ENCODE results near the gene STS. TPM values are rescaled to one million over a fixed set of nuclear protein-coding genes. Genes with fewer than 3 reads are reported as not detected.

The STS gene, protein sequence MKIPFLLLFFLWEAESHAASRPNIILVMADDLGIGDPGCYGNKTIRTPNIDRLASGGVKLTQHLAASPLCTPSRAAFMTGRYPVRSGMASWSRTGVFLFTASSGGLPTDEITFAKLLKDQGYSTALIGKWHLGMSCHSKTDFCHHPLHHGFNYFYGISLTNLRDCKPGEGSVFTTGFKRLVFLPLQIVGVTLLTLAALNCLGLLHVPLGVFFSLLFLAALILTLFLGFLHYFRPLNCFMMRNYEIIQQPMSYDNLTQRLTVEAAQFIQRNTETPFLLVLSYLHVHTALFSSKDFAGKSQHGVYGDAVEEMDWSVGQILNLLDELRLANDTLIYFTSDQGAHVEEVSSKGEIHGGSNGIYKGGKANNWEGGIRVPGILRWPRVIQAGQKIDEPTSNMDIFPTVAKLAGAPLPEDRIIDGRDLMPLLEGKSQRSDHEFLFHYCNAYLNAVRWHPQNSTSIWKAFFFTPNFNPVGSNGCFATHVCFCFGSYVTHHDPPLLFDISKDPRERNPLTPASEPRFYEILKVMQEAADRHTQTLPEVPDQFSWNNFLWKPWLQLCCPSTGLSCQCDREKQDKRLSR
- 11.9 TPM for total RNA-seq

DNA sequence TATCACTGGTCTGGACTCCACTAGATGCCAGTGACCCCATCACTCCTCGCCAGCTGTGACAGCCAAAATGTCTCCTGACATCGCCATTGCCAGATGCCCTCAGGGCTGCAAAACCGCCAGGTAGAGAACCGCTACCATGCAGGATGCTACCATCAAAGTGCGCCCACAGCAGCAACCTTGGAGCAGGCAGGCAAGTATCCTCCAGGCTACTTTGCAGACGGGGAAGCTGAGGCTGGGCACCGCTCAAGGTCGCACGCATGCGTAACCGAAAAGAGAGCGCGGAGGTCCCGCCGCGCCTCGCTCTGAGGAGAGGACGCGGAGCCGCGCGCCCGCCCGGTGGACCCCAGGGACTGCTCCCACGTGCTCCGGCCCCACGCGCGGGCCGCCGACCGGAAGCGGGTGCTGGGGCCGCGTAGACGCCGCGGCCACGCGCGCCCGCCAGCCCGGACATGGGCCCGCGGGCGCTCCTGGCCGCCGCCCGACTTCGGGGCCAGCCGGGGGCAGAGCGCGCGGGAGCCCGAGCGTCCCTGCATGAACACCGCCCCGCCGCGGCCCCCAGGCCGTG is at the start of gene STS:
Gene STS, plus strand, starts transcription at position 300 of the 565 bp plus-strand sequence. CDS start 105,488 bp downstream, outside the sequence.
- DNase-seq (ENCODE audit: low spot score) = peak; percentile 40

GRCh38 chrX:7100022-7100421 is 47.5 kb upstream of the STS start:
- DNase-seq (ENCODE audit: low spot score) = no peak

DNA sequence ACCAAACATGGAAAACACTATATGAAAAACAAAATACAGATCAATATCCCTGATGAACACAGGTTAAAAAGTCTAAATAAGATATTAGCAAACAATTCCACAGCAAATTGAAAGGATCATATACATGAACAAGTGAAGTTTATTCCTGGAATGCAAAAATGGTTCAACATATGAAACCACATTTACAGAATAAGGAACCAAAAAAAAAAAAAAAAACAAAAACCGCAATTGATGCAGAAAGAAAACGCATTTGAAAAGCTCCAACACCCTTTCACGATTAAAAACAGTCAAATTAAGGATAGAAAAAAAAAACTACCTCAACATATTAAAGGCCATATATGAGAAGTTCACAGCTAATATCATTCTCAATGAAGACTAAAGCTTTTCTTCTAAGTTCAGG is 45.4 kb upstream of the STS start:
- DNase-seq (ENCODE audit: low spot score) = no peak

GRCh38 chrX:7106649-7107048 is 40.9 kb upstream of the STS start:
- no peak for DNase-seq (ENCODE audit: low spot score)

DNA sequence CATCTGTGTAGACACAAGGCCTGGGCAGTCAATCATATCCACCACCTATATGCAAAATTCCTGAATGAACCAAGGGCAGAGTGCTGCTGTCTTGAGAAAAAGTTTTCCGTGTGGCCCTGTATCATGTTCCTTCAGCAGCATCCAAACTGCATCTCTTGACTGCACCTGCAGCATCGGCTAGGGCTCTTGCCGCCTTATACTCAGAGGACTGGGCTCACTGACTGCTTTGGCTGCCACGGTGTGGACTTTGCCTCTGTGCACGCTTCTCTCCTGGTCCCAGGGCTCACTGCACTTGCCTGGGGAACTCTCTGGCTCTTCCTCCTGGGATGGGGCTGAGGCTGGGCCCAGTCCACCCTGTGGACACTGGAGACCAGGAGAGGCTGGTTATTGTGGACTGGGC is 39.5 kb upstream of the STS start:
- no peak for DNase-seq (ENCODE audit: low spot score)

GRCh38 chrX:7109049-7109531 is 38.4 kb upstream of the STS start:
- DNase-seq (ENCODE audit: low spot score) = no peak

DNA sequence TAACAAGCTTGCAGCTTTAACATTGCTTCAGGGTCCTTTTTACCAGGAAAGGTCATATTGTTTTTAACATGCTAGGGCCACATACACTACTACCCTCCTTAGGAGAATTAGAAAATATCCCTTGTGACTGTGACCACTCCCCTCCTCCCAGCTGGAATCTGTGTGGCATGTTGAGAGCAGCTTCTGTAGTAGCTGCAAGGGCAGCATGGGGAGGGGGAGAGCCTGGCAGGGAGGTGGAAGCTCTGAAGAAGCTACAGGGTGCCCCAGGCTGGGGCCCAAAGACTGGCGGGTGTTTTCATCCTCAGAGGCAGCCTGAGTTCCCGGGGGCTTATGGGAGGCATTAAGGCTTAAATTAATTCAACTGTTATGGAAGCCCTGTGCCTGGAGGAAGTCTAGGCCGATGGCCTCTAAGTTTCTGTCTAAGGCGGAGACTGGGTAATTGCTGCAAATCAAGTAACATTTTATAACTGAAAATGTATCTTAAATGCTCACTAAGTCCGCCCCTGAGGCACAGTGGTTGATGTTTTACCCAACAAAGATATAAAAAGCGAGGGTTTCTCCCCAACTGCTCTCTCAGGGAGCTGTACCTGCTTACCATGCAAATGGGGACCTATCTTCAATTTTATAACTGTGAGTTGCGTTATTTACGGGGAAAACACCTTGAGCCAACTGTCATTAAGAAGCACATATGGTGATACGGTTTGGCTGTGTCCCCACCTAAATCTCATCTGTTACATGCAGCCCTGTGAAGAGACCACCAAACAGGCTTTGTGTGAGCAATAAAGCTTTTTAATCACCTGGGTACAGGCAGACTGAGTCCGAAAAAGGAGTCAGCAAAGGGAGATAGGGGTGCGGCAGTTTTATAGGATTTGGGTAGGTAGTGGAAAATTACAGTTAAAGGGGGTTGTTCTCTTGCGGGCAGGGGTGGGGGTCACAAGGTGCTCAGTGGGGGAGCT is 37.4 kb upstream of the STS start:
- no peak for DNase-seq (ENCODE audit: low spot score)

GRCh38 chrX:7110821-7111276 is 36.7 kb upstream of the STS start:
- DNase-seq (ENCODE audit: low spot score) = no peak

DNA sequence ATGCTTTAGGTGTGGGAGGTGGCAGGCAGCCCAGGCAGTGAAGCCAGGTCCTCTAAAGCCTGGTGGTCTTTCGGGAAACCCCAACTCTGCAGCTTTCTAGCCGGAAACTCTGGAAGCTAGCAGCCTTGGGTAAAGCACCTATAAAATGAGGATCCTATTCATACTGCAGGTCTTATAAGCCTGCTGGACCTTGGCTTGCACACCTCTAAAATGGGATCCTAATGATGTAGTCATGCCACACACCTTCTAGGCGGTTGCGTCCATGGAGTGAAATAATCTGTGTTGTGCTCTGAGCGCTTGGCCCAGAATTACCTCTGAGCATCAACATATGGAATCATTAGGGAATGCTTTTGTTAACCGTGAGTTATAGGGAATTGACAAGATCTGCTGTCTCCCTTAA is 36.0 kb upstream of the STS start:
- no peak for DNase-seq (ENCODE audit: low spot score)

- DNase-seq (ENCODE audit: low spot score) = no peak
Measured at GRCh38 chrX:7112071-7112470, 35.4 kb upstream of the STS start.

DNA sequence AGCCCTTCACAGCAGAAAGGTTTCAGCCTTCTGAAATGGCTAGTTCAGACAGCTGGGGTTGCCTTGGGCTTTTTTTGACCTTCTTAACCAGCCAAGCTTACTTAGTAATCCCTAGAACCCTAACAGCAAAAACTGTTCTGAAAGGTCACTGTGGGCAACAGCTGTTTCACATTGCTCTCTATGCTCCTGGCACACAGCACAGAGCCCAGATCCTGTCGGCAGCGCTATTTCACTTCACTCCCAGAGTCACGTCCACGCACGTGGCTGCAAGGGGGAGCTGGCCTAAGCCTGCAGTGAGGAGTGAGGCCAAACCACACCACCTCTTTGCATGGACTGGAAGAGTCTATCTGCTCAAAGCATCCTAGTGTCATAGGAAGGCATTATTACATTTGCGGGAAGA is 32.0 kb upstream of the STS start:
- no peak for DNase-seq (ENCODE audit: low spot score)

DNA sequence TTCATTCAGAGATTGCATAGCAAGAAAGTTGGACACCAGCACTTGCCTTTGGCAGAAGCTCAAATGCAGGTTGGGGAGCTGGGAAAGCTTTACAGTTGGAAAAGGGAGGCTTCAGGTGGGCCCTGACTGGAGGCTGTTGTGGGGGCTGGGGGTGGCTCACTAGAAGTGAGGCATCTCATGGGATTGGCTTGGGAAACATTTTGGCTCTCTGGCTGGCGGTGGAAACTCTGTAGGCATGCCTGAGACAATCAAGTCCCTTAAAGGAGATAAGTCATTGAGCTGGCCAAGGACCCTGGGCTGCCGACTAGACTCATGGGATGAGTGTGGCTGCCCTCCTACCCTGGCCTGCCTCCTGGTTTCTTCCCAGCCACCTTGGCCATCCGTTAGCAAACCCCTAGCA is 31.4 kb upstream of the STS start:
- DNase-seq (ENCODE audit: low spot score) = no peak

DNA sequence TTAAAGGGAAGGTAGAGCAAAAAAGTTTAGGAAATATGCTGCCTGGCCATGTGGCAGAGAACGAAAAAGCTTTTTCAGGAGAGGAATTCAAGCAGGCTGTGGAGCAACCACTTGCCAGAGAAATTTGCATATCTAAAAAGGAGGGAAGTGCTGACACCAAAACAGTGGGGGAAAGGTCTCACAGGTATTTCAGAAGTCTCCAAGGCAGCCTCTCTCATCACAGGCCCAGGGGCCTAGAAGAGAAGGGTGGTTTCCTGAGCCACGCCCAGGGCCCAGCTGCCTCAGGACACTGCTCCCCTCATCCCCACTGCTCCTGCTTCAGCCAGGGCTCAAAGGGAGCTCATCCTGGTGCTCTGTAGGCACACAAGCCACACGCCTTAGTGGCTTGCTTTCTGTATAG is 29.9 kb upstream of the STS start:
- no peak for DNase-seq (ENCODE audit: low spot score)

DNA sequence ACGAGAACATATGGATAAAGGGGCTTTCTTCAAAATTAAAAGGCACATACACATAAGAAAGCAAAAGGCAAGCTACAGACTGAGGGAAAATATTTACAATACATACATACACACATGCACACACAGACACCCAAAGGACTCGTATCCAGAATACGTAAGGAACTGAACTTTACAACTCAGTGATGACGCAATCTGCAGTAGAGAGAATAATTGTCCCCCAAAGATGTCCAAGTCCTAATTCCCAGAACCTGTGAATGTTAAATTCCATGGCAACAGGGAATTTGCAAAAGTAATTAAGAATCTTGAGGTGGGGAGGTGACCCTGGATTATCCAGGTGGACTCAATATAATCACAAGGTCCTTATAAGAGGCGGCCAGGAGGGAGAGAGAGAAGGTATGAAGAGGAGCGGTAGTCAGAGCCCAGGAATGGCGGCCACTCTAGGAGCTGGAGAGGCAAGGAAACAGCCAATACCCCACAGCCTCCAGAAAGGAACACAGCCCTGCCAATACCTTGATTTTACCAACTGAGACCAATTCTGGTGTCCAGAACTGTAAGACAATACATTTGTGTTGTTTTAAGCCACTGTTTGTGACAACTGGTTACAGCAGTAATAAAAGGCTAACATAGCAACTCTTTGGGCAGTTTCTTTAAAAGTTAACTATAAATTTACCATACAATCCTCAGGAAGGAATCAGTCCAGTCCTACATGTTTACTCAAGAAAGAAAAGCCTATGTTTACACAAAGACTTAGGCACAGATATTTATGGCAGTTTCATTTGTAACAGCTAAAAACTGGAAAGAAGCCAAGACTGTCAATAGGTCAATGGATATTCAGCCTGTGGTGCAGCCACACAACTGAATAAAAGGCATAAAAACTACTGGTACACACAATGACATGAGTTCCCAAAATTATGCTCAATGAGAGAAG is 27.3 kb upstream of the STS start:
- no peak for DNase-seq (ENCODE audit: low spot score)

- no peak for DNase-seq (ENCODE audit: low spot score)
Measured at GRCh38 chrX:7120878-7121219, 26.7 kb upstream of the STS start.

GRCh38 chrX:7127056-7127455 is 20.5 kb upstream of the STS start:
- DNase-seq (ENCODE audit: low spot score) = no peak

- no peak for DNase-seq (ENCODE audit: low spot score)
Measured at GRCh38 chrX:7131621-7132020, 15.9 kb upstream of the STS start.

- peak; percentile 91 for DNase-seq (ENCODE audit: low spot score)
Measured at GRCh38 chrX:7132335-7133049, 15.0 kb upstream of the STS start.

- no peak for DNase-seq (ENCODE audit: low spot score)
Measured at GRCh38 chrX:7133050-7133440, 14.5 kb upstream of the STS start.

- no peak for DNase-seq (ENCODE audit: low spot score)
Measured at GRCh38 chrX:7134981-7135380, 12.5 kb upstream of the STS start.

All from mucosa of gallbladder (tissue), 1 donor.